ENCODE results near the gene SPEF2. TPM values are rescaled to one million over a fixed set of nuclear protein-coding genes. Genes with fewer than 3 reads are reported as not detected.

The SPEF2 gene
- total RNA-seq, 1 donor from 2014 or later, result 14.4 TPM

GRCh38 chr5:35685161-35685560 is 67.5 kb downstream of the SPEF2 start:
- DNase-seq (ENCODE audit: low spot score) (no peak), ATAC-seq (no peak)
- intact Hi-C loops (cut with DNase I), result no loop called here

DNA sequence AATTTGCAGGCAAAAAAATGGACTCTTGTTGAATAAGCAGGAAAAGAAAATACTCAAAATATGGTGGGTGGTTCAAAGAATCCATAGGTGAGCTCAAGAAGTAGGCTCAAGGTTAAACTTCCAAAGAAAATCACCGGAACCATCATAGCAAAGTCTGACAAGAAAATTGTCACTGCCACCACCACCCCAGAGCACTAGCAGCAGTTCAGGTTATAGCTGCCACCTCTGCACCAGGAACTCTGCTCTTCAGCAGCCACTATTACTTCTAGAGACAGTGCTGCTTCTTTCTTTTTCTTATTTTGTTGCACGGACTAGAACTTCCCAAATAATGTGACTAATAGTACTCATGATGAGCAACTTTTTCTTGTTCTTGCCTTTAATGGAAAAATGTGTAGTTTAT is 70.3 kb downstream of the SPEF2 start:
- no peak for ATAC-seq
- intact Hi-C loops (cut with DNase I), result no loop called here
- DNase-seq (ENCODE audit: low spot score), result no peak

DNA sequence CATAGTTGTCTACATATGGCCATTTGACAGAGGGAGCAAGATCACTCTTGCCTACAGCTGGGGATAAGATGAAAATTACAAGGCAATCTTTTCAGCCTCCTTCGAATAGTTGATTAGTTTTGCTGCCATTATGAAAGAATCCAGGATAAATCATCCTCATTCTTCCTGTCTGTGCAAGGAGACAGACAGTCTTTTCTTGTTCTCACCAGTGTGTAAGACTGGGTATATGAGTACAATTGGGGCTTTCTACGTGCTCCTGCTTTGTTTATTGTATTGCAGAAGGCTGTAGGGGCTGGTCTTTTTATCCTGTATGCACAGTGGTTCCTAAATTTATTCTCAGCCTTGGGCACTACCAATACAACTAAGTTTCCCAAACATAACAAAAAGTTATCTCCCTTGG is 76.8 kb downstream of the SPEF2 start:
- DNase-seq (ENCODE audit: low spot score), result no peak
- intact Hi-C loops (cut with DNase I), result no loop called here
- no peak for ATAC-seq

DNA sequence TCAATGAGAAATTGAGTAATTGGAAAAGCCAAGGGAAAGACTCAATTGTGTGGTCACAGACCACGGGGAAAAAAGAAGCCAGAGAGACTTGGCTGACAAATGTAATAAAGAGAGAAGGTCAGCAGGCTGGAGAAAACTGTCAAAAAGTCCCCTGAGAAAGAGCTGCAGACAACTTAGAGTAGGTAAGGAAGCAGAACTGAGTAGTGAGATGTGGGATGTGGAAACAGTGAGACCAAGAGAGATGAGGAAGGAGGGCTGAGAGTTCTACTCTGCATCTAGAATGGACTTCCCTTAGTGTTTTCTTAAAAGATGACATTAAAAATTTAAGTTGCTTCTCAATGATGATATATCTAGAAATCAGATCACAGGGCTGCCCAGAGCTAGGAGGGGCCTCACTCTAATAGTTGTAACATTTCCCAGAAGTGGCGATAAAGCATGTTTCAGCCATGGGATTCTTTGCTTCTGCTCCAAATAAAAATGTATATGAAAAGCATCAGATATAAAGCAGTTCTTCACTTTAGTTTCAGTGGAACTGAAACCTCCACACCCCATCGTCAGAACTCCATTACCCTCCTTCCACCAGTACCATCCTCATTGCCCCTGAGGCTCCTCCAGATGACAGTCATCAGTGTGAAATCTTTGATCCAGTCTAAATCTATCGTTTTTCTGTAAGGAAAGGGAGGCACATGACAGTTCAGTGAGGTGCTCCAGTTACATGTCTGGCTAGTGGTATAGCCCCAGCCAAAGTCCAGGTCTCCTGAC is 80.6 kb downstream of the SPEF2 start:
- DNase-seq (ENCODE audit: low spot score) (no peak), ATAC-seq (no peak)
- intact Hi-C loops (cut with DNase I), result no loop called here

DNA sequence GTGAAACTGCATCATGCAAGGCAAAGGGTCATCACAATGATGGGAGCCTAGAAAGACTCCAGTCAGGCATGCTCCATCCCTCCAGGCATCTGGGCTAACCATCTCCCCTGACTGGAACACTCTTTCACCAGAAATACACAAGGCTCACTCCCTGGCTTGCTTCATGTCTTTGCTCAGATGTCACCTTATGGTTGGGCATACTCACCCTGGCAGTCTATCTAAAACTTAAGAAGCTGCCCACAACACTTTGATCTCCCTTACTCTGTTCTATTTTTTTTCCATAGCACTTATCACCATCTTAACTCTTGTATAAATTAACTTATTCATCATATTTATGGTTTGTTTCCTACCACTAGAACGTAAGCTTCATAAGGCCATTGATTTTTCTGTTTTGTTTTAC is 90.0 kb downstream of the SPEF2 start:
- no peak for ATAC-seq
- DNase-seq (ENCODE audit: low spot score), result no peak
- intact Hi-C loops (cut with DNase I), result no loop called here

GRCh38 chr5:35709688-35710087 is 92.0 kb downstream of the SPEF2 start:
- intact Hi-C loops (cut with DNase I), result no loop called here
- DNase-seq (ENCODE audit: low spot score) (no peak), ATAC-seq (no peak)

- DNase-seq (ENCODE audit: low spot score), result no peak
- intact Hi-C loops (cut with DNase I), result no loop called here
Measured at GRCh38 chr5:35717718-35718117, 100.1 kb downstream of the SPEF2 start.

GRCh38 chr5:35735718-35736117 is 118.1 kb downstream of the SPEF2 start:
- intact Hi-C loops (cut with DNase I), result no loop called here
- ATAC-seq (no peak), DNase-seq (ENCODE audit: low spot score) (no peak)

More at GRCh38 chr5:35717718-35718117, 100.1 kb downstream of the SPEF2 start:
- ATAC-seq, result no peak

DNA sequence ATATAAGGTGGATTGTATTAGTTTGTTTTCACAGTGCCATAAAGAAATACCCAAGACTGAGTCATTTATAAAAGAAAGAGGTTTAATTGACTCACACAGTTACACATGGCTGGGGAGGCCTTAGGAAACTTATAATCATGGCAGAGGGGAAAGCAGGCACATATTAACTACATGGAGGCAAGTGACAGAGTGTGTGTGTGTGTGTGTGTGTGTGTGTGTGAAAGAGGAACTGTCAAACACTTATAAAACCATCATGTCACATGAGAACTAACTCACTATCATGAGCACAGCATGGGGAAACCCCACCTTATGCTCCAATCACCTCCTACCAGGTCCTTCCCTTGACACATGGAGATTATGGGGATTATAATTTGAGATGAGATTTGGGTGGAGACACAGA is 118.6 kb downstream of the SPEF2 start:
- intact Hi-C loops (cut with DNase I), result no loop called here
- DNase-seq (ENCODE audit: low spot score) (no peak), ATAC-seq (no peak)

DNA sequence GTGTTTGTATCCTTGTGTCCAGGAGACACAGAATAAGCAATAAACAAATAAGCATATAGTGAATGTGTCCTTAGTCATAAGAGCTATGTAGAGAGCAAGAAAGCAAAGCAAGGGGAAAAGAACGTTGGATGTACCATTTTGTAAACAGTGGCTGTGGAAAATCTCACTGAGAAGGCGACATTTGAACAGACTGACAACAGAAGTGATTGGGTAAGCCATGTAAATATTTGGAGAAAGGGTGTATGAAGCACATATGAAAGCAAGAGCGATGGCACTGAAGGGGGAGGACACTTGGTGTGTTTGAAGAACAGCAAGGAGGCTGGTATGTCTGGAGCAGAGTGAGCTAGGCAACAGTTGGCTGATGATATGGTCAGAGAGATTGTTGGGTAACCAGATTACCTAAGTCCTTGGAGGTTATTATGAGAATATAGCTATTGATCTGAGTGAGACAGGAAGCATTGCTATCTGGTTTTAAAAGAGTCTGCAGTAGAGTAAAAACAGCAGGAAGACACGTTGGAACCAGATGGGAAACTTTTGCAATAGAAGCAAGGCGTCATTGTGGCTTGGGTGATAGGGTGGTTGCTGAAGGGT is 123.6 kb downstream of the SPEF2 start:
- intact Hi-C loops (cut with DNase I), result no loop called here
- DNase-seq (ENCODE audit: low spot score) (no peak), ATAC-seq (no peak)

DNA sequence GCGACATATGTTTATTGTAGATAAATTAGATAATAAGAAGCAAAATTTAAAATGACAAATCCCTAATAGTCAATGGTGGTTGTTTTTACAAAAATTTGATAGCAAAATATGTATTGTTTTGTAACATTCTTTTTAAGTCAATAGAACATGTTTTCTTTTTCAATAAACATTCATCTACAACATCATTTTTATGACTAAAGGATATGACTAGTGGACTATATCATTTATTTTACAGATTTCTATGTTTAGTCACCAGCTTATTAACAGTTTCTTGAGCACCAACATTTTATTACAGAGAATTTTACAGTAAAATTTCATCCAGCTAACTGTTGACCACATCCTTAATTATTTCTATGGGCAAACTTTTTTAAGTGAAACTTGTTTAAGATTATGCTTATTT is 124.3 kb downstream of the SPEF2 start:
- DNase-seq (ENCODE audit: low spot score) (no peak), ATAC-seq (no peak)
- intact Hi-C loops (cut with DNase I), result no loop called here

- DNase-seq (ENCODE audit: low spot score), result no peak
- no peak for ATAC-seq
- intact Hi-C loops (cut with DNase I), result no loop called here
Measured at GRCh38 chr5:35743644-35744043, 126.0 kb downstream of the SPEF2 start.

DNA sequence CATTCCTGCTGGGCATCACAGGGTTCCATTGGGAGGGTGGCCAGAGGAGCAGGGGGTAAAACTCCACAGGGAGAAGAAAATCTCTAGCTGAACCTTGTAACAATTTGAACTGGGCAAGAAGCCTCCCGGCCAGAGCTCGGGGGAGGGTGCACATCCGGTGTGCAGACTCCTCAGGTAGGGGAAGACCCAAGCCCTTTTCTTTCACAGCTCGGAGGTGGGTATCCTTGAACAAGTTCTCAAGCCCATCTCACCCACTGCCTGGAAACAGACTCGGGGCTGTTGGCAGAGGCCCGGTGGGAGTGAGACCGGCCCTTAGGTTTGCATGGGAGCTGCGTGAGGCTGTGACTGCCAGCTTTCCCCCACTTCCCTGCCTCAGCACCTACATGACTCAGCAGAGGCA is 127.5 kb downstream of the SPEF2 start:
- ATAC-seq (no peak), DNase-seq (ENCODE audit: low spot score) (no peak)
- intact Hi-C loops (cut with DNase I), result no loop called here

DNA sequence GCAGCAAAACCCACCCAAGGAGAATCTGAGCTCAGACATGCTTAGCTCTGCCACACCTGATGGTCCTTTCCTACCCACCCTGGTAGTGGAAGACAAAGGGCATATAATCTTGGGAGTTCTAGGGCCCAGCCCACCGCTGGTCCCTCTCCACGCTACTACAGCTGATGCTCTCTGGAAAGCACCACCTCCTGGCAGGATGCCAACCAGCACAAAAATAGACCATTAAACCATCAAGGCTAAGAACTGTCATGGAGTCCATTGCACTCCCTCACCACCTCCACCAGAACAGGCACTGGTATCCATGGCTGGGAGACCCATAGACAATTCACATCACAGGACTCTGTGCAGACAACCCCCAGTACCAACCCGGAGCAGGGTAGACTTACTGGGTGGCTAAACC is 128.0 kb downstream of the SPEF2 start:
- intact Hi-C loops (cut with DNase I), result no loop called here
- DNase-seq (ENCODE audit: low spot score), result no peak
- no peak for ATAC-seq

- intact Hi-C loops (cut with DNase I), result no loop called here
- no peak for ATAC-seq
- DNase-seq (ENCODE audit: low spot score), result no peak
Measured at GRCh38 chr5:35752012-35752411, 134.3 kb downstream of the SPEF2 start.

- ATAC-seq, result no peak
- DNase-seq (ENCODE audit: low spot score), result no peak
- intact Hi-C loops (cut with DNase I), result no loop called here
Measured at GRCh38 chr5:35753500-35753899, 135.8 kb downstream of the SPEF2 start.

- DNase-seq (ENCODE audit: low spot score) (no peak), ATAC-seq (no peak)
- intact Hi-C loops (cut with DNase I), result no loop called here
Measured at GRCh38 chr5:35754481-35754880, 136.8 kb downstream of the SPEF2 start.

DNA sequence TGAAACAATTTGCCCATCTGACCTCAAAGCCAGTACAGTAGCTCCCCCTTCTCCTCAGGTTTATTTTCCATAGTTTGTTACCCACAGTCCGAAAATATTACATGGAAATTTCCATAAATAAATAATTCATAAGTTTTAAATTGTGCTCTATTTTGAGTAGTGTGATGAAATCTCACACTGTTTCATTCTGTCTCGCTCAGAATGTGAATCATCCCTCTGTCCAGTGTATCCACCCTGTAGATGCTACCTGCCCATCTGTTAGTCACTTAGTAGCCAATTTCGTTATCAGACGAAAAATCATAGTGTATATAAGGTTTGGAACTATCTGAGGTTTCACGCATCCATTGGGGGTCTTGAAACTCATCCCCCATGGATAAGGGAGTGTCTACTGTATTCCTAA is 138.3 kb downstream of the SPEF2 start:
- DNase-seq (ENCODE audit: low spot score), result no peak
- no peak for ATAC-seq
- intact Hi-C loops (cut with DNase I), result no loop called here

GRCh38 chr5:35758151-35758724 is 140.6 kb downstream of the SPEF2 start:
- no peak for DNase-seq (ENCODE audit: low spot score)
- intact Hi-C loops (cut with DNase I), result no loop called here
- ATAC-seq, result no peak

- intact Hi-C loops (cut with DNase I), result no loop called here
- ATAC-seq, result no peak
Measured at GRCh38 chr5:35761541-35761940, 143.9 kb downstream of the SPEF2 start.

DNA sequence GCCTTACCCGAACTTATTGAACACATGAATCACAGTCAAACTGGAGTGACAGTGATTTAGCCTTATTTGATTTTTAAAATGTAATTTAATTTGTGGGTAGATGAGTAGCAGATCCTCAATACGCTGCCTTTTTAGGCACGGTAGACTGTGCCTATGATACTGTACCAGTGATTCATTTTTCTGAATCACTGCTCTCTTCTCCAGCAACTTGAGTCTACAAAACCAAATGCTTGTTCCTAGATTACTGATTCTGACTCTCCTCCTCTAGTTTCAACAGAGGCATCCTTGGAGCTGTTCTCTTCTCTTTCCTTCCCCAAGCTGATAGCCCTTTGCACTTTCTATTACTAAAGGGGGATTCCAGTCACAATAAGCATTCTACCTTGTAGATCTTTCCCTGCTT is 144.7 kb downstream of the SPEF2 start:
- intact Hi-C loops (cut with DNase I), result no loop called here
- no peak for DNase-seq (ENCODE audit: low spot score)
- no peak for ATAC-seq

More at GRCh38 chr5:35761541-35761940, 143.9 kb downstream of the SPEF2 start:
- DNase-seq (ENCODE audit: low spot score), result no peak
